HG03066 (cell line): ENCODE measurements around the gene NUB1.
A peak's percentile ranks its signal among the peaks of the same experiment; 100 is the strongest.

ENCODE experiments used
- ATAC-seq: cut with Tn5 transposase; IDR thresholded peaks from one replicate; pipeline ENCODE4 v1.9.1; 2021; ENCODE audit warnings: low read depth; ENCODE audit not compliant: unreplicated experiment

Gene NUB1

DNA sequence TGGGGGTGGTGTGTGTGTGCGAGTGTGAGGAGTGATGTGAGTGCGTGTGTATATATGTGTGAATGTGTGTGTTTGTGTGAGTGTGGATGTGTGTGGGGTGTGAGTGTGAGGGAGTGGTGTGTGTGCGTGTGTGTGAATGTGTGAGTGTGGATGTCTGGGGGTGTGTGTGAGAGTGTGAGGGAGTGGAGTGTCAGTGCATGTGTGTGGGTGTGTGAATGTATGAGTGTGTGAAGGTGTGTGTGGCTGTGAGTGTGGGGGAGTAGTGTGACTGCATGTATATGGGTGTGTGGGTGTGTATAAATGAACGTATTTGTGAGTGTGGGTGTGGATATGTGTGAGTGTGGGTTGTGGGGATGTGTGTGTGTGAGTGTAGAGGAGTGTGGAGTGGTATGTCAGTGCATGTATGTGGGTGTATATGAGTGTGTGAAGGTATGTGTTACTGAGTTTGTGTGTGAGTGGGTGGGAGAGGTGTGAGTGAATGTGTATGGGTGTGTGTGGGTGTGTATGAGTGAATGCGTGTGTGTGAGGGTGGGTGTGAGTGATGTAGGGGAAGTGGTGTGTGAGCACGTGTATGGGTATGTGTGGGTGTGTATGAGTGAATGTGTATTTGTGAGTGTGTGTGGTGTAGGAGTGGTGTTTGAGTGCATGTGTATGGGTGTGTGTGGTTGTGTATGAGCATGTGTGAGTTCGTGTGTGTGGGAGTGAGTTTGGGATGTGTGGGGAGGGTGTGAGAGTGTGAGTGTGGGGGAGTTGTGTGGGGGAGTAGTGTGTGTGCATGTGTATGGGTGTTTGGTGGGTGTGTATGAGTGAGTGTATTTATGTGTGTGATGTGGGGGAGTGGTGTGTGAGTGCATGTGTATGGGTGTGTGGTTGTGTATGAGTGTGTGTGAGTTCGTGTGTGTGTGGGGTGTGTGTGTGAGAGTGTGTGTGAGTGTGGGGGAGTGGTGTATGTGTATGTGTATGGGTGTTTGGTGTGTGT, 28.5 kb upstream of the NUB1 start:
- ATAC-seq: no peak

DNA sequence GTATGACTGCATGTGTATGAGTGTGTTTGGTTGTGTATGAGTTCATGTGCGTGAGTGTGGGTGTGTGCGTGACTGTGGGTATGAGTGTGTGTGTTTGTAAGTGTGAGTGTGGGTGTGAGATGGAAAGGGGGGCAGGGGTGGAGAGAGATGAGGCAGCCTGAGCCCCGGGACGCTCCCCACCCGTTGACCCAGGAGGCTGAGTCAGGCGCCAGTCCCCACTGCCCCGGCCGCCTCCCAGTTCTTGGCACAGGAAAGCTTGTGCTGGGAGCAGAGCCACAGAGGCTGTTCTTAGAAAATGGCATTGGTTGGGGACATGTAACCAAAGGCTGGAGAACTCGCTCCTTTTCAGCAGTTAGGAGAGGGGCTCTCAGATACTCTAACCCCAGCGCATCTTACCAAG, 27.8 kb upstream of the NUB1 start:
- ATAC-seq: no peak

DNA sequence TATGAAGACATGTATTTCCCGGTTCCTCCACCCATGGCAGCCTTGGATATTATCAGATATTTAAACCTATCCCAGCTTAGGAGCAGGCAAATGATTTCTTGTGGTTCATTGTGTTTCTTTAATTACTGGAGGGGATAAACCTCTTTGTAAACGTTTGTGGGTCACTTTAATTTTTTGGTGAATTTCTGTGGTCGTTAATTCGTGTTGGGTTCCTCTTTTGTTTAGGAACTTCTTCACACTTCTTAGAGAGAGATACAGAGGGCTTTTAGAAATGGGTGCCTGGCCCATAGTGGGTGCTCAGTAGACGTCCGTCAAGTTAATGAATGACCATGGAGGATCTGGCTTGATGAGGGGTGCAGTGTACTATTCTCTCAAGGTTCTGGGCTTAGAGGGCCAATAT, 27.2 kb upstream of the NUB1 start:
- no peak for ATAC-seq

DNA sequence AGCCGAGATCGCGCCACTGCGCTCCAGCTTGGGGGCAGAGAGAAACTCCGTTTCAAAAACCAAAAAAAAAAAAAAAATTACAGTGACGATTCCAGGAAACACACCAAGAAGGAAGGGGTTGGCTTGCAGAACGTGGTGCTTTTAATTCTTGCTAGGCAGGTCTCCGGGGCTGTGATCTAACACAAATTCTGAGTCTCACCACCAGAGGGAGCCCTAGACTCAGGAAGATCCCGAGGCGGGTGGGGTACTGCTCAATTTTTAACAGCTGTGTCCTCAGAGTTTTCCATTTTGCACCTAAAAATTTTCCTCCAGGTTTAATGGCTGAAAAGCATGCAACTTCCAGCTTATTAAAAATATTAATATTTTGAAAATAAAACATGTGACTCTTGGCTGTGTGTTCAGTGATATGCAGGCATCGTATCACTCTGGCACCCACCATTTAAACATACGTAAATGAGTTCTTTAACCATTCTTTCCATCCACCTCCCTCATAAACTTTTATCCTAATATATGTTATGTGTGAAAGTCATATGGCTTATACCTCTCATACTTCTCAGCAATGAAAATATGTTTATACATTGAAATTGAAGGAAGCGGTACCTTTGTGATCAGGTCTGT, 26.5 kb upstream of the NUB1 start:
- ATAC-seq: no peak

DNA sequence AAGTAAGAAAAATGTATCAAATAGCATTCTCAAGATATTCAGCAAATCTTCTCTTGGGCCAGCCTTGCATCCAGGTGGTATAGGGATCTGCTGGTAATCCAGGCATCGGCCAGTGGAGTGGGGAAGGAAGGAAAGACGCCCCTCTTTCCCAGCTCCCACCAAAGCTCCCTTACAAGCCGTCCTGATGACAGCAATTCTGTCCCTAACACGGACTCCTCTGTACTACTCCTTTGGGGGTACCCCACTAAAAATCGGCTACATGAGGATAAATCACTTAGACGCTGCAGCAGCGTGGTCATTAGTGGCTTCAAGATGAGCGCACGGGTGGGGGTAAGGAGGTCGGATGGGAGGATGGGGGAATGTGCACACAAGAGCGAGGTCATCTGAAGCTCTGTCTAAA, 24.7 kb upstream of the NUB1 start:
- ATAC-seq: no peak

DNA sequence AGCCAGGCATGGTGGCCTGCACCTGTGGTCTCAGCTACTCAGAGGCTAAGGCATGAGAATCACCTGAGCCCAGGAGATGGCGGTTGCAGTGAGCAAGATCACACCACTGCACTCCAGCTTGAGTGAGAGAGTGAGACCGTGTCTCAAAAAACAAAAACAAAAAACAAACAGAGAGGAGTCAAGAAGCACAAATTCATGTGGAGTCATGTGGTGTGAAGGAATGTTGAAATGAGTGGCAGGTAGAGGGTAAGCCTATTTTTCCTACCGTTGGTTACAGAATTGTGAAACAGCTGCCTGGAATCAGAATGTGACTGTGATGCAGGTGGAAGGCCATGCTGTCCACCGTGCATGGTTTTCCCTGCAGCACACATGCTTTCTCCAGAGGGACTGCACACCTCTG, 23.7 kb upstream of the NUB1 start:
- no peak for ATAC-seq

DNA sequence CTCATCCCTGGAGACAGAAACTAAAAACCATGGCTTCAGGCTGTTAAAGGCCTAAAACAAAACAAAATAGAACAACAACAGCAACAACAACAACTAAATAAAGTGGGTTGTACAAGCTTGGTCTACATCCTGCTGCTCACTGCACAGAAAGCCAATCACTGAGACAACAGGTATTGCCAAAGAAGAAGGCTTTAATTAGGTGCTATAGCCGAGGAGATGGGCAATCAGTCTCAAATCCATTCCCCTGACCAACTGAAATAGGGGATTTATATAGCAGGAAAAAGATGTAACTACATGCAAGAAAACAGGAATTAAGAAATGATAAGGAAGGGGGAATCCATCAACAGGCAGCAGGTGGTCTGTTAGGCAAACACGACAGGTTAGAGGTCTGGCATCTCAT, 22.4 kb upstream of the NUB1 start:
- ATAC-seq: no peak

DNA sequence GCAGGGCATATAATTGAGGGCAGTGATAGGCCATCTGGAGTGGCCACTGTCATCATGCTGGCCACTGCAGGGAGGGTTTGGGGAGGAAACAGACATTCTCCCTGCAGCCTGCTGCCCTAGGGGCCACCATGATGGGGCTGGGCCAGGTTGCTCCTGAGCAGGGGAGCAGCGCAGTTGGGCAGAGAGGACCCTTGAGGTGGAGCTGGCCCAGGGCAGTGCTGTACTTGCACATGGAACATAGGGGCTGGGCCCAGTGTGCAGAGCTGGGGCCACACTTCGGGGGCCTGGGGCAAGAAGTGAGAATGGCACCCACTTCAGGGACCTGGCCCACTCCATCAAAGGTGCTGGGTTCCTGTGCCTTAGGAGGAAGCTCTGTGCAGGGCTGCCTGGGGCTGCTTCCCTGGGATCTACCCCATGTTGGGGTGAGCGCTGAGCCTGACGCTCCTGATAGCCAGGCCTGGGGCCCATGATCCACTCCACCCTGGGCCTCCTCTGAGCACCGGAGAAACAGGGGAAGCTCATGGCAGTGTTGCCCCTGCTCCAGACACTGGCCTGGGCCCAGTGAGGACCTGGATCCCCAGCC, 21.3 kb upstream of the NUB1 start:
- no peak for ATAC-seq

DNA sequence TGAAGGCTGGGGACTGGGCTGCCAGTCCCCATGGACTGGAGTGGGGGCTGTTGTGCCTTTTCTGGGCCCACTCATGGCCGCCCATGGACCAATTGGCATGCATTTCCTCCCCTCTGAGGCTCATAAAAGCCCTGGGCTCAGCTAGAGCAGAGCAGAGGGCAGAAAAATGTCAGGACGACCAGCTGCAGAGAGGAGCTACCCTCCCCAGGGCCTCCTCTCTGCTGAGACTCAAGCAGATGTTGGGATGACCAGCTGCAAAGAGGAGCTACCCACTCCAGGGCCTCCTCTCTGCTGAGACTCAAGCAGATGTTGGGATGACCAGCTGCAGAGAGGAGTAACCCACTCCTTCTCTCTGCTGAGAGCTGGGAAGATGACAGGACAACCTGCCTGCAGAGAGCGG, 20.3 kb upstream of the NUB1 start:
- no peak for ATAC-seq

DNA sequence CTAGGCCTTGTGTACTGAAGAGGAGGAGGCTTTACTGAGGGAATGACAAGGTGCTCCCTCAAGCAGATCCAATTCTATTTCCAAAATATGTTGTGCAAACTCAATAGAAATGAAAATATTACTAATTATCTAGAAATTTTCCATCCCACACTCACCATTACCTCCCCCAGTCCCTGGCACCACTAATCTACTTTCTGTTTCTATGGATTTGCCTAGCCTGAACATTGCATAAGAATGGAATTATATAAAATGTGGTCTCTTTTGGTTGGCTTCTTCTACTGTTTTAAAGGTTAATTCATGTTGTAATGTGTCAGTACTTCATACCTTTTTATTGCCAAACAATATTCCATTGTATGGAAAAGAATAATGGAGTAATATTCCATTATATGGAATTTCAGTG, 18.7 kb upstream of the NUB1 start:
- no peak for ATAC-seq

DNA sequence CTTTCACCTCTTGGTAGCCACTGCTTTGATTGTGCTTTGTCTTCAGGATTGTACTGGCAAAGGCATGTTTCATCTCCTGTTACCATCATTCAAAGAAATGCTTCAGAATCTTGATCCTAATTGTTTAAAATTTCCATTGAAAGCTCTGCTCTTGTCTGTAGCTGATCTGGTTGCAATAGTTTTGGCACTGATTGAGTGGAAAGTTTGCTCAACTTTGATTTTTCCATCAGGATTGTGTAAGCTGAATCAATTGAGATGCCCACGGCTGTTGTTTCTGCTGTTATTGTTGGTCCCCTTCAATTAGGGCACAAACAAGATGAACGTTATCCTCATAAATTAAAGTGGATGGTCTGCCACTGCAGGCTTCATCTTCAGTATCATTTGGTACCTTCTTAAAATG, 14.6 kb upstream of the NUB1 start:
- ATAC-seq: no peak

DNA sequence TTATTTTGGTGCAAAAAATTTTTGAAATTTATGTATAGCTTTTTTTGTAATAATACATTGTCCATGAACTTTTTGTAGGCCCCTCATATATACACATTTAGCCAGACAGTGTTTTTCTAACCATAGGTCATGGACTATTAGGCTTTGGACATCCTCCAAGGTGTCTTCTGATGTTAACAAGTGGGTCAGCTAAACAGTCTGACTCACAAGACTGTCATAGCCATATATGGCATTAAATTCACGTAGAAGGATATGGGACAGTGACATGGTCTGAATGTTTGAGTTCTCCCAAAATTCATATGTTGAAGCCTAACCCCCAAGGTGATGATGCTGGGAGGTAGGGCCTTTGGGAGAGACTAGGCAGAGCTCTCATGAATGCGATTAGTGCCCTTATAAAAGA, 14.0 kb upstream of the NUB1 start:
- ATAC-seq: no peak

DNA sequence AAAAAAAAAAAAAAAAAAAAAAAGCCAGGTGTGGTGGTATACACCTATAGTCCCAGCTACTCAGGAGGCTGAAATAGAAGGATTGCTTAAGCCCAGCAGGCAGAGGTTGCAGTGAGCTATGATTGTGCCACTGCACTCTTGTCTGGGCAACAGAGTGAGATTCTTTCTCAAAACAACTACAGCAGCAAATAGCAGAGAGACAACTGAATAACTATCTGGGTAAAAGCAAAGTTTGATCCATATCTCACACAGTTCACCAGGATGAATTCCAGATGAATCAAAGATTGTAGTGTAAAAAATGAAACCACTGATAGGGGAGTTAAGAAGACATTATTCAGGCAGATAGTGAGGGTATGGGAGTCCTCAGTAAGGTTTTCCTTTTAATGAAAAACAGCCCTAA, 11.4 kb upstream of the NUB1 start:
- ATAC-seq: no peak

DNA sequence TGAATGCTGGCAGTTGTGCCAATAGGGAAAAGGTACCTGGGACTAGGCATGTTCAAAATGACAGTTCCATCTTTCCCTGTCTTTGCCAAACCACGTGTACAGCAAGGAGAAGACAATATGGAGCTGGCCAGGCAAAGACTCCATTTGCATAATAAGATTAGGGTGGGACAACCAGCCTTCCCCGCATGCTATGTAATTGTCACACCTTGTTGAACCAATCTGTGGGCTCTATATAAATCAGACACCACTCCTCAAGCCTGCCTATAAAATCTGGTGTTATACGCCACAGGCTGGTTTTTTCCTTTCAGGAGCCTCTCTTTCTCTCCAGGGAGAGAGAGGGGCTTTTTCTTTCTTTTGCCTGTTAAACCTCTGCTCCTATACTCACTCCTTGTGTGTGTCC, 11.0 kb upstream of the NUB1 start:
- no peak for ATAC-seq

DNA sequence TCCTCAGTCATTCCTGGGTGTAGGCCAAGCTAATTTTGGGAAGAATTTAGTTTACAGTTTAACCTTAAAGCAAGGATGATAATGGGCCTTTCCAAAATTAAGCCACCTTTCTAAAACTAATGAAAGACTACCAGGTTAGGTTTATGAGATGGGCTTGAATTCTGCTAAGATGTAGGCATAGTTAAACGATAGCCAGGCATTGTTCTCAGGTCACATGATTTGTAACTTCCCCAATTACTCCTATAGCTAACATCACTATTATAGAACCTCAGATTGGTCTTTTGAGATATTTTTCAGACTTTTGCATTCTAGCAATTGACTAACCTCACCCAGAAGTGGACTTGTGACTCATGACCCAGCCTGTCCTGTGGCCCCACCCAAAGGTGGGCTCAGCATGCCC, 7.0 kb upstream of the NUB1 start:
- ATAC-seq: no peak

DNA sequence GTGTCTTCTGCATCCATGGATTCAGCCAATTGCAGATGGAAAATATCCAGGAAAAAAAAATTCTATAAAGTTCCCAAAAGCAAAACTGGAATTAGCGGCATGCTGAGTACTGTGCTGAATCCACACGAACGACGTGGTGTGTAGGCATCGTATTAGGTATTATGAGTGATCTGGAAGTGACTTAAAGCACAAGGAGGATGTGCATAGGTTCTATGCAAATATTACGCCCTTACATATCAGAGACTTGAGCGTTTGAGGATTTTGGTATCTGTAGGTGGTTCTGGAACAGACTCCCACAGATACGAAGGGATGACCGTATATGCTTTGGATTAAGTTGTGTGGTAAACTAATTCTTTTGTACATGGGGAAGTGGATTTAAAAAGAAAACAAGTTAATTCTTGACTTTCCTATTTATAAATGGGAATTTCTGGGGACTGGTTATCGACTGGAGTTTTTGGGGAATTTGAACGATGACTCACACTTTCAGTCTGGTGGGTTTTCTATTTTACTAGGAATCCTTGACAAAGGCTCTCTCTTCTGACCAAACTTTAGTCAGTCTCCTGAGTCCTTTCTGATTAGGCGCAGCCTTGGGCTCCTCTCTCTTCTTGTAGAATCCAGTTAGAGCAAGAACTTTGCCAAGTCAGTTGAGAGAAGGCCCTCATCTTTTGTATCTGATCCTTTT, 5.4 kb upstream of the NUB1 start:
- ATAC-seq: no peak

DNA sequence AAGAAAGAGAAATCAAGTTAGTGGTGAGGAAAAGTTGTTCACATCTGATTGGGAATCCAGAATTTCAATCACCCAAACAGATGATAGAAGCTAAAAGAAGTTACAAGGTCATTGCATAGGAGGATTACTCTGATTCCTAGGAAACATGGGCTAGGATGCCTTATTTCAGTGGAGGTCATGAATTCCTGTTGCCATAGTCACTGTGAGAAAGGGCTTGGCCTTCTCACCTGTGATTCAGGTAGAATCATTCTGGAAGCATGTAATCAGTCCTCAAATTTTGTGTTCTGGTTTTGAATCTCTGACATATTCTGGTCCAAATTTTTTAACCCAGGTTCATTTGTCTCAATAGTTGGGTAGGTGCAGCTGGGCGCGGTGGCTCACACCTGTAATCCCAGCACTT, 4.3 kb upstream of the NUB1 start:
- no peak for ATAC-seq

DNA sequence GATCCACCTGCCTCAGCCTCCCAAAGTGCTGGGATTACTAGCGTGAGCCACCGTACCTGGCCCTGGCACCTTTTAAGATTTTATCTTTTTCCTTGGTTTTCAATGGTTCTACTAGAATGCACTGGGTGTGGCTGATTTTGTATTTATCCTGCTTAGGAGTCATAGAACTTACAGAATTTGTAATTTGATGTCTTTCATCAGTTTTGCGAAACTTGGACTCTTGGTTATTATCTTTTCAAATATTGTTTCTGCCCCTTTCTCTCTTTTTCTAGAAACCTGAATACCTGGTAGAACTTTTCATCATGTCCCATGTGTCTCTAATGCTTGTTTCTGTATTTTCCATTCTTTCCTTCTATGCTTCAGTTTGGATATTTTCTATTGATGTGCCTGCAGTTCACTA, 2.8 kb upstream of the NUB1 start:
- ATAC-seq: no peak

DNA sequence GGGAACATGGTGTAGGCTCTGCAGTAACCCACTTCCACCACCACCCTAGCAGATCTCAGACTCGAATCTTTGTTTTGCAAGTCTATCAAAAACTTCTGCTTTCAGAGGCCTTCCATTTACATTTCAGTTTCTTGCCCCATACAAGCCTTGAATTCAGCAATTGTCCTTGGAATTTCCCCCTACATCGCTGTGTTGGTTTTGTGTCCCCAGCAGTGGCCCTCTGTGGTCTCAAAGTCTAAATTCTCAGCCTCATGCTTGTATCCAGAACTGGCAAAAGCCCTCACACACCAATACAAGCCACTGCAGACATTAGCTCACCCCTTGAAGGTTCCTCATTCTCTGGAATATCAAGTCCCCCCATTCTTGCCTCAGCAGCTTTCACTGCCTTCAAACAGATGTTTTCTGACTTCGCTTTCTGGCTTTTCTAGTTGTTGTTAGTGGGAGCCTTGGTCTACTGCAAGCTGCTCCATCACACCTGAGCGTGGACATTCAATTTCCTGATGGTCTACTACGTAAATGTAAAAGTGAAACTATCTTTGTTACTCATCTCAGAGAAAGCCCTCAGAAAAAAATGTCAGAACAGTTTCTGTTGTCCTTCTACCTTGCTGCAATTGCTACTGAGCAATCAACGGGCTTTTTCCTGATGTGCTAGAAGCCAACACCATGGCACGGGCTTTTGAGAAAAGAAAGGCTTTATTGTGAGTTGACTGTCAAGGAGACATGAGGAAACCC, 1.8 kb upstream of the NUB1 start:
- ATAC-seq: peak; percentile 42

DNA sequence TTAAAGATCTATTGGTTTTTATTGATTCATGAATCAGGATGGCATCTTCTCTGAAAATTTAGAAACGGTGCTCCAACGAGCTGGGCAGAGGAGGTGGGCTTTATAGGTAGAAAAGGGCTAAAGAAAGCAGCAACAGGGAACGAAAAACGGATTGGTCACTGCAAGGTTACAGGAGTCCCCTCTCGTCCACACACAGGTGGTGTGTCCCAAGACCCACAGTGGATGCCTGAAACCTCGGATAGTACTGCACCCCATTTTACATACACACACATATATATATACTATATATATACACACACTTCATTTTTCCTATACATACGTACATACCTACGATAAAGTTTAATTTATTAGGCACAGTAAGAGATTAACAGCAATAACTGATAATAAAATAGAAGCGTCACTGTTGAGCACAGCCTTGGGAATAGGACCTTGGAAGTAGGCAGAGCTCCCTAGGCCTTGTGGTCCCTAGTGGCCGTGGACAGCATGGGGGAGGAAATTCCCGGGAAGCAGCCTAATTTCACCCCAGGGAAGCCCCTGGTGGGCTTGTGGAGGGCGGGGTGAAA, 737 bp upstream of the NUB1 start:
- ATAC-seq: no peak
